GM19043 (cell line): Measurements from ENCODE around the gene DOCK2.

Source experiments
- ATAC-seq: cut with Tn5 transposase; IDR thresholded peaks from one replicate; pipeline ENCODE4 v1.9.1; 2021; ENCODE audit warnings: low read depth; ENCODE audit not compliant: unreplicated experiment

DOCK2 gene

GRCh38 chr5:169914766-169915165 is 277.7 kb downstream of the DOCK2 start:
- ATAC-seq: peak; percentile 75

- no peak for ATAC-seq
These were observed 280.4 kb downstream of the DOCK2 start for GRCh38 chr5:169917500-169917899.

GRCh38 chr5:169918228-169918627 is 281.2 kb downstream of the DOCK2 start:
- ATAC-seq: no peak

- ATAC-seq: no peak
These were observed 283.4 kb downstream of the DOCK2 start for GRCh38 chr5:169920474-169920873.

- ATAC-seq: no peak
These were observed 284.3 kb downstream of the DOCK2 start for GRCh38 chr5:169921384-169921783.

- no peak for ATAC-seq
These were observed 284.9 kb downstream of the DOCK2 start for GRCh38 chr5:169921949-169922348.

- no peak for ATAC-seq
These were observed 285.4 kb downstream of the DOCK2 start for GRCh38 chr5:169922474-169922873.

- no peak for ATAC-seq
These were observed 286.9 kb downstream of the DOCK2 start for GRCh38 chr5:169923988-169924387.

- no peak for ATAC-seq
These were observed 296.1 kb downstream of the DOCK2 start for GRCh38 chr5:169933127-169933526.

- no peak for ATAC-seq
These were observed 296.5 kb downstream of the DOCK2 start for GRCh38 chr5:169933616-169934015.

- no peak for ATAC-seq
These were observed 297.9 kb downstream of the DOCK2 start for GRCh38 chr5:169934990-169935389.

- no peak for ATAC-seq
These were observed 298.7 kb downstream of the DOCK2 start for GRCh38 chr5:169935762-169936161.

- ATAC-seq: no peak
These were observed 301.4 kb downstream of the DOCK2 start for GRCh38 chr5:169938439-169938838.

GRCh38 chr5:169939731-169940130 is 302.7 kb downstream of the DOCK2 start:
- ATAC-seq: no peak

- ATAC-seq: no peak
These were observed 304.5 kb downstream of the DOCK2 start for GRCh38 chr5:169941542-169941941.

- ATAC-seq: no peak
These were observed 305.1 kb downstream of the DOCK2 start for GRCh38 chr5:169942181-169942580.

- ATAC-seq: no peak
These were observed 306.0 kb downstream of the DOCK2 start for GRCh38 chr5:169943026-169943425.

GRCh38 chr5:169944115-169944514 is 307.0 kb downstream of the DOCK2 start:
- ATAC-seq: no peak

GRCh38 chr5:169944922-169945680 is 308.0 kb downstream of the DOCK2 start:
- ATAC-seq: no peak

- no peak for ATAC-seq
These were observed 308.8 kb downstream of the DOCK2 start for GRCh38 chr5:169945831-169946261.

GRCh38 chr5:169946743-169947295 is 309.7 kb downstream of the DOCK2 start:
- no peak for ATAC-seq

- no peak for ATAC-seq
These were observed 313.3 kb downstream of the DOCK2 start for GRCh38 chr5:169950333-169950732.
